ENCODE results near the gene CFHR3. TPM values are rescaled to one million over a fixed set of nuclear protein-coding genes. Genes with fewer than 3 reads are reported as not detected.
"Not testable (repeated sequence)": the region's sequence is repeated elsewhere in the genome, so short reads cannot be mapped to it uniquely, and the experiment has no call there.

The CFHR3 gene
- total RNA-seq (1 to 10 TPM in 1 of 2 donors, under 1 TPM in 1; 0.66 to 1.2 TPM), polyA plus RNA-seq (1 to 10 TPM in 1 of 2 donors, not detected in 1; 1.6 TPM)
- long read RNA-seq, donor 1 = 0 reads
- long read RNA-seq, donor 2, partial matches to known transcripts = 0 of 1 reads
- long read RNA-seq, donor 2, other reads (novel, unspliced or antisense) = 1 of 1 reads

DNA sequence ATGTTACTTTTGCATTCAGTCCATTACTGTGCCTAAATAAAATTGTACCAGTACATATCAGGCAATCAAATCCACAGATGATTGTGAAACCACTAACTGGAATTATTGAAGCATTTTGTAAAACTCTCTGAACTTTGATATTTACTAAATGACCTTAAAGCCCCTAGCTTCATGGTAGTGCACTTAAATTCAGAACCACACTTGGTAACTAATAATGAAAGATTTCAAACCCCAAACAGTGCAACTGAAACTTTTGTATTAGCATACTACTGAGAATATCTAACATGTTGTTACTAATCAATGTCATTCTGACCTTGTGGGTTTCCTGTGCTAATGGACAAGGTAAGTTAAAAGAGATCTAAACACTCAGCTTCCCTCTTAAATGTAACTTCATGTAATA, at the start of gene CFHR3:
Gene CFHR3, plus strand, starts transcription at position 238 of the 400 bp plus-strand sequence. Its CDS starts 47 bp downstream, at position 285.
- intact Hi-C loops (cut with DNase I) = no loop called here
- H3K4me3 ChIP-seq (ENCODE audit: low read length in 2 of 2) = no peak within 1 kb of the TSS
- ATAC-seq (ENCODE audit: low FRiP score) = no peak
- no peaks in the 10 kb centered on the region for H3K9me3 ChIP-seq (ENCODE audit: control insufficient read depth, low read length)
- H3K27ac ChIP-seq (ENCODE audit: low read depth in 1 of 2, low read length in 2 of 2) = no peak within 1 kb of the TSS
- H3K4me1 ChIP-seq (ENCODE audit: control insufficient read depth in 1 of 2, insufficient read depth in 2 of 2, low read length in 2 of 2) = no peaks in the 10 kb centered on the region
- no peaks in the 10 kb centered on the region for H3K36me3 ChIP-seq (ENCODE audit: control insufficient read depth in 1 of 2, insufficient read depth in 2 of 2, low read length in 1 of 2)
- no peaks in the 10 kb centered on the region for H3K27me3 ChIP-seq (ENCODE audit: control insufficient read depth in 1 of 2, insufficient read depth in 2 of 2, low read length in 1 of 2)
- DNase-seq = no peak

- 93 to 95% methylated on average over 2 of the region's 2 CpGs for WGBS, 2 donors
Measured at GRCh38 chr1:196732526-196732925, 42.1 kb upstream of the CFHR3 start.

DNA sequence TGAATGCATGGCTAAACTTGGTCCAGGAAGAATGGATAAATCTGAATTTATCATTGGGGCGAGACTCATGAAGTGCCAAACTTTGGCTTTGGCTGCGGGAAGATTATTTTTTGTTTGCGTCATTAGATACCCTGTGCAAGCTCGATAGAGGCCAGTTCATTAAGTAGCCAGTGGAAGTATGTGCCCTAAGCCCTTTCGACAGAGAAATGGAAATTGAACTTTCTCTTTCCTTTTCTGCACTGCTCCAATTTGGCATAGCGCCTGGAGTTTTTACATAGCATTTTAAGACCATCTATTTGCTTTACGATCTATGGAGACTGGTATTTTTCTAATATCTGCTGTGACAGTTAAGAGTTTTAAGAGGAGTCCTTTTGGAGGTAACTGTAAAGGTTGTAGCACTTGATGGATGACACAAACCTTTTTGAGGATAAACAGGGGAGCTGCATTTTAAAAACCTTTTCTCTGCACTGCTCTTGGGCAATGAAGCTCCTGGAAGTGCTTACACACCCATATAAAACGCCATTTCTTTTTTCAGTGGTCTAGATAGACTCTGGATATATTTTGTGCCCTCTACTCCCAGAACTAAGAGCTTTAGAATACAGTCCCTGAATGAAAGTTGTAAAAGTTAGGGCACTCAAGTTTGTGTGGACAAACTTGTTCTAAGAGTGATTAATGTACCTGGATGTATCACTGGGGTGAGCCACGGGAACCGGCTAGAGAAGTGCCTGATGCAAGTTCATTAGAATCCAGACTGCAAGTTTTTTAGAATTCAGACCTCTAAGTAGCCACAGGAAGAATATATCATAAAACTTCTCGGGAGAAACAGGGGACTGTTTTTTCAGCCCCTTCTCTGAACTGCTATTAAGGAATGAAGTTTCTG, 41.3 kb upstream of the CFHR3 start:
- ATAC-seq (ENCODE audit: low FRiP score) = no peak
- H3K4me1 ChIP-seq (ENCODE audit: control insufficient read depth in 1 of 2, insufficient read depth in 2 of 2, low read length in 2 of 2) = no peaks in the 10 kb centered on the region
- H3K27ac ChIP-seq (ENCODE audit: low read depth in 1 of 2, low read length in 2 of 2) = no peak overlapping the region
- no peaks in the 10 kb centered on the region for H3K27me3 ChIP-seq (ENCODE audit: control insufficient read depth in 1 of 2, insufficient read depth in 2 of 2, low read length in 1 of 2)
- peaks cover 1% of the 10 kb centered on the region for H3K9me3 ChIP-seq (ENCODE audit: control insufficient read depth, low read length)
- H3K4me3 ChIP-seq (ENCODE audit: low read length in 2 of 2) = no peak overlapping the region
- no peaks in the 10 kb centered on the region for H3K36me3 ChIP-seq (ENCODE audit: control insufficient read depth in 1 of 2, insufficient read depth in 2 of 2, low read length in 1 of 2)
- intact Hi-C loops (cut with DNase I) = no loop called here
- no peak for DNase-seq
- 67 to 72% methylated on average over 11 of the region's 11 CpGs for WGBS, 2 donors

More at GRCh38 chr1:196732526-196732925, 42.1 kb upstream of the CFHR3 start:
- Histone ChIP-seq H3K4me1 (ENCODE audit: control insufficient read depth in 1 of 2, insufficient read depth in 2 of 2, low read length in 2 of 2) (no peaks in the 10 kb centered on the region), H3K9me3 (ENCODE audit: control insufficient read depth, low read length) (peaks cover 1% of the 10 kb centered on the region), H3K27me3 (ENCODE audit: control insufficient read depth in 1 of 2, insufficient read depth in 2 of 2, low read length in 1 of 2) (no peaks in the 10 kb centered on the region), H3K27ac (ENCODE audit: low read depth in 1 of 2, low read length in 2 of 2) (no peak overlapping the region), H3K4me3 (ENCODE audit: low read length in 2 of 2) (no peak overlapping the region), H3K36me3 (ENCODE audit: control insufficient read depth in 1 of 2, insufficient read depth in 2 of 2, low read length in 1 of 2) (no peaks in the 10 kb centered on the region)
- DNase-seq (no peak), ATAC-seq (ENCODE audit: low FRiP score) (no peak)
- intact Hi-C loops (cut with DNase I) = no loop called here

- no peak for ATAC-seq (ENCODE audit: low FRiP score)
- Histone ChIP-seq H3K9me3 (ENCODE audit: control insufficient read depth, low read length) (peaks cover 6% of the 10 kb centered on the region), H3K27me3 (ENCODE audit: control insufficient read depth in 1 of 2, insufficient read depth in 2 of 2, low read length in 1 of 2) (no peaks in the 10 kb centered on the region), H3K36me3 (ENCODE audit: control insufficient read depth in 1 of 2, insufficient read depth in 2 of 2, low read length in 1 of 2) (no peaks in the 10 kb centered on the region), H3K27ac (ENCODE audit: low read depth in 1 of 2, low read length in 2 of 2) (no peak overlapping the region), H3K4me1 (ENCODE audit: control insufficient read depth in 1 of 2, insufficient read depth in 2 of 2, low read length in 2 of 2) (no peaks in the 10 kb centered on the region), H3K4me3 (ENCODE audit: low read length in 2 of 2) (no peak overlapping the region)
- no peak for DNase-seq
- intact Hi-C loops (cut with DNase I) = no loop called here
Measured at GRCh38 chr1:196734006-196734405, 40.6 kb upstream of the CFHR3 start.

GRCh38 chr1:196734460-196734859, 40.2 kb upstream of the CFHR3 start:
- no peak for DNase-seq
- ATAC-seq (ENCODE audit: low FRiP score) = no peak
- no peaks in the 10 kb centered on the region for H3K36me3 ChIP-seq (ENCODE audit: control insufficient read depth in 1 of 2, insufficient read depth in 2 of 2, low read length in 1 of 2)
- no peak overlapping the region for H3K4me3 ChIP-seq (ENCODE audit: low read length in 2 of 2)
- intact Hi-C loops (cut with DNase I) = no loop called here
- H3K27me3 ChIP-seq (ENCODE audit: control insufficient read depth in 1 of 2, insufficient read depth in 2 of 2, low read length in 1 of 2) = no peaks in the 10 kb centered on the region
- H3K27ac ChIP-seq (ENCODE audit: low read depth in 1 of 2, low read length in 2 of 2) = no peak overlapping the region
- H3K4me1 ChIP-seq (ENCODE audit: control insufficient read depth in 1 of 2, insufficient read depth in 2 of 2, low read length in 2 of 2) = no peaks in the 10 kb centered on the region
- 81 to 87% methylated on average over 2 of the region's 2 CpGs for WGBS, 2 donors
- peaks cover 6% of the 10 kb centered on the region for H3K9me3 ChIP-seq (ENCODE audit: control insufficient read depth, low read length)

DNA sequence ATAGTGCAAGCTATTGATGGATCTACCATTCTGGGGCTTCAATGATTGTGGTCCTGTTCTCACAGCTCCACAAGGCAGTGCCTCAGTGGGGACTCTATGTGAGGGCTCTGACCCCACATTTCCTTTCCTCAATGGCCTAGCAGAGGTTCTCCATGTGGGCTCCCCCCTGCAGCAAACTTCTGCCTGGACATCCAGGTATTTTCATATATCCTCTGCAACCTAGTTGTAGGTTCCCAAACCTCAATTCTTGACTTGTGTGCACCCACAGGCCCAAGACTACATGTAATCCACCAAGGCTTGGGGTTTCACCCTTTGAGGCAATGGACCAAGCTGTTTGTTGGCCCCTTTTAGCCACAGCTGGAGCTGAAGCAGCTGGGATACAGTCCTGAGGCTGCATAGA, 35.9 kb upstream of the CFHR3 start:
- H3K4me1 ChIP-seq (ENCODE audit: control insufficient read depth in 1 of 2, insufficient read depth in 2 of 2, low read length in 2 of 2) = no peaks in the 10 kb centered on the region
- ATAC-seq (ENCODE audit: low FRiP score) = no peak
- peaks cover 6% of the 10 kb centered on the region for H3K9me3 ChIP-seq (ENCODE audit: control insufficient read depth, low read length)

DNA sequence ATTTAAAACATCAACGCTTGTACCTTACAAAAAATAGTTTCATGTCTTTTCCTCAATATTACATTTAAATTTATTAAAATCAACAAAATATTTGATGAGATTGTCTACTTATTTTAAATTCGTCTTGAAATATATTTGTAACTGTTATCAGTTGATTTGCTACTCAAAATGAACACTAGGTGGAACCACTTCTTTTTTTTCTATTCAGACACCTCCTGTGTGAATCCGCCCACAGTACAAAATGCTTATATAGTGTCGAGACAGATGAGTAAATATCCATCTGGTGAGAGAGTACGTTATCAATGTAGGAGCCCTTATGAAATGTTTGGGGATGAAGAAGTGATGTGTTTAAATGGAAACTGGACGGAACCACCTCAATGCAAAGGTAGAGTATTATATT, 31.4 kb upstream of the CFHR3 start:
- whole genome bisulfite sequencing, 2 donors = 53 to 55% methylated on average over 6 of the region's 6 CpGs
- ATAC-seq (ENCODE audit: low FRiP score); intact Hi-C loops (cut with DNase I): not testable (repeated sequence)

More for the DNA sequence above, 35.9 kb upstream of the CFHR3 start:
- no peak overlapping the region for H3K4me3 ChIP-seq (ENCODE audit: low read length in 2 of 2)
- no peaks in the 10 kb centered on the region for H3K27me3 ChIP-seq (ENCODE audit: control insufficient read depth in 1 of 2, insufficient read depth in 2 of 2, low read length in 1 of 2)
- no peaks in the 10 kb centered on the region for H3K36me3 ChIP-seq (ENCODE audit: control insufficient read depth in 1 of 2, insufficient read depth in 2 of 2, low read length in 1 of 2)
- no peak overlapping the region for H3K27ac ChIP-seq (ENCODE audit: low read depth in 1 of 2, low read length in 2 of 2)
- intact Hi-C loops (cut with DNase I) = no loop called here
- no peak for DNase-seq

DNA sequence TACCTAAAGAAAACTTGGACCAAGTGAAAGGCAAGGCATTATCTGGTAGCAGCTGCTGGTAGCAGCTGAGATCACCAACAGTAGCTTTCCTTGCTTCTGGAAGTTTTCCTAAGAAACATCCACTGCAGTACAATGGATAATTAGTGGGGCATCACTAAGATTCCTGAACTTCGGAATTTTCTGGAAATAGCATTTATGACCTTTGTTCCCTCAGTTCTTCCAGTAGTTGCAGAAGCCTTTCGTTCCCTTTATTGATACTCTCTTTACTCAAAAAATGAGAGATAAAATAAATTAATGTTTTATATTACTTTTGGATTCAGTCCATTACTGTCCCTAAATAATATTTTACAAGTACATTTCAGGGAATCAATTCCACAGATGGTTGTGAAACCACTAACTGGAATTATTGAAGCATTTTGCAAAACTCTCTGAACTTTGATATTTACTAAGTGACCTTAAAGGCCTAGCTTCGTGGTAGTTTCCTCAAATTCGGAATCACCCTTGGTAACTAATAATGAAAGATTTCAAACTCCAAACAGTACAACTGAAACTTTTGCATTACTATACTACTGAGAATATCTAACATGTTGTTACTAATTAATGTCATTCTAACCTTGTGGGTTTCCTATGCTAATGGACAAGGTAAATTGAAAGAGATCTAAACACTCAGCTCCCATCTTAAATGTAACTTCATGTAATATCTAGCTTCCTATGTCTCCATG, 9.5 kb upstream of the CFHR3 start:
- intact Hi-C loops (cut with DNase I); H3K36me3 ChIP-seq (ENCODE audit: control insufficient read depth in 1 of 2, insufficient read depth in 2 of 2, low read length in 1 of 2); DNase-seq; H3K9me3 ChIP-seq (ENCODE audit: control insufficient read depth, low read length); H3K27me3 ChIP-seq (ENCODE audit: control insufficient read depth in 1 of 2, insufficient read depth in 2 of 2, low read length in 1 of 2); ATAC-seq (ENCODE audit: low FRiP score); H3K27ac ChIP-seq (ENCODE audit: low read depth in 1 of 2, low read length in 2 of 2); H3K4me1 ChIP-seq (ENCODE audit: control insufficient read depth in 1 of 2, insufficient read depth in 2 of 2, low read length in 2 of 2); H3K4me3 ChIP-seq (ENCODE audit: low read length in 2 of 2): not testable (repeated sequence)
- 78 to 83% methylated on average over 4 of the region's 4 CpGs for WGBS, 2 donors

More for the DNA sequence above, 31.4 kb upstream of the CFHR3 start:
- not testable (repeated sequence) for H3K9me3 ChIP-seq (ENCODE audit: control insufficient read depth, low read length); H3K4me3 ChIP-seq (ENCODE audit: low read length in 2 of 2); H3K27me3 ChIP-seq (ENCODE audit: control insufficient read depth in 1 of 2, insufficient read depth in 2 of 2, low read length in 1 of 2); H3K36me3 ChIP-seq (ENCODE audit: control insufficient read depth in 1 of 2, insufficient read depth in 2 of 2, low read length in 1 of 2); H3K27ac ChIP-seq (ENCODE audit: low read depth in 1 of 2, low read length in 2 of 2); H3K4me1 ChIP-seq (ENCODE audit: control insufficient read depth in 1 of 2, insufficient read depth in 2 of 2, low read length in 2 of 2); DNase-seq
